ENCODE measurements around the gene TBC1D23. TPM values are rescaled to one million over a fixed set of nuclear protein-coding genes. Genes with fewer than 3 reads are reported as not detected.

TBC1D23 gene
- total and polyA plus RNA-seq, 2 experiments from 2014 or later, result 22.4 to 34.4 TPM

DNA sequence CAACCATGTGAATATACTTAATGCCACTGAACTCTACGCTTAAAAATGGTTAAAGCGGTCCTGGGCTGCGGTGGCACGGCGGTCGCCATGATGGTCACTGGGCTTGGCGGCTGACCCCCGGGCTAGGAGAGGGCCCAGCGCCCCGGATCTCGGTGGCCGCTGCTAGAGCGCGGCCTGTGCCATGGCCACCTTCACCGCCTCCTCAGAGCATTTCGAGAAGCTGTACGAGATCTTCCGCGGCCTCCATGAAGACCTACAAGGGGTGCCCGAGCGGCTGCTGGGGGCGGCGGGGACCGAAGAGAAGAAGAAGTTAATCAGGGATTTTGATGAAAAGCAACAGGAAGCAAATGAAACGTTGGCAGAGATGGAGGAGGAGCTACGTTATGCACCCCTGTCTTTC, 35.6 kb upstream of the TBC1D23 start:
- no peaks in the 10 kb centered on the region for H3K27me3 ChIP-seq (ENCODE audit: insufficient read depth)
- H3K36me3 ChIP-seq (ENCODE audit: insufficient read depth), result no peaks in the 10 kb centered on the region
- no peaks in the 10 kb centered on the region for H3K4me1 ChIP-seq (ENCODE audit: insufficient read depth)
- no peak overlapping the region for H3K4me3 ChIP-seq
- no peak overlapping the region for H2AFZ ChIP-seq
- TF ChIP-seq, protein P1, sequence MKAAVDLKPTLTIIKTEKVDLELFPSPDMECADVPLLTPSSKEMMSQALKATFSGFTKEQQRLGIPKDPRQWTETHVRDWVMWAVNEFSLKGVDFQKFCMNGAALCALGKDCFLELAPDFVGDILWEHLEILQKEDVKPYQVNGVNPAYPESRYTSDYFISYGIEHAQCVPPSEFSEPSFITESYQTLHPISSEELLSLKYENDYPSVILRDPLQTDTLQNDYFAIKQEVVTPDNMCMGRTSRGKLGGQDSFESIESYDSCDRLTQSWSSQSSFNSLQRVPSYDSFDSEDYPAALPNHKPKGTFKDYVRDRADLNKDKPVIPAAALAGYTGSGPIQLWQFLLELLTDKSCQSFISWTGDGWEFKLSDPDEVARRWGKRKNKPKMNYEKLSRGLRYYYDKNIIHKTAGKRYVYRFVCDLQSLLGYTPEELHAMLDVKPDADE (IDR thresholded peaks at IDR 0.05), result no peak
- TF ChIP-seq STAT1 (IDR thresholded peaks at IDR 0.05; ENCODE audit: unreplicated experiment), result no peak
- TF ChIP-seq, protein P2, sequence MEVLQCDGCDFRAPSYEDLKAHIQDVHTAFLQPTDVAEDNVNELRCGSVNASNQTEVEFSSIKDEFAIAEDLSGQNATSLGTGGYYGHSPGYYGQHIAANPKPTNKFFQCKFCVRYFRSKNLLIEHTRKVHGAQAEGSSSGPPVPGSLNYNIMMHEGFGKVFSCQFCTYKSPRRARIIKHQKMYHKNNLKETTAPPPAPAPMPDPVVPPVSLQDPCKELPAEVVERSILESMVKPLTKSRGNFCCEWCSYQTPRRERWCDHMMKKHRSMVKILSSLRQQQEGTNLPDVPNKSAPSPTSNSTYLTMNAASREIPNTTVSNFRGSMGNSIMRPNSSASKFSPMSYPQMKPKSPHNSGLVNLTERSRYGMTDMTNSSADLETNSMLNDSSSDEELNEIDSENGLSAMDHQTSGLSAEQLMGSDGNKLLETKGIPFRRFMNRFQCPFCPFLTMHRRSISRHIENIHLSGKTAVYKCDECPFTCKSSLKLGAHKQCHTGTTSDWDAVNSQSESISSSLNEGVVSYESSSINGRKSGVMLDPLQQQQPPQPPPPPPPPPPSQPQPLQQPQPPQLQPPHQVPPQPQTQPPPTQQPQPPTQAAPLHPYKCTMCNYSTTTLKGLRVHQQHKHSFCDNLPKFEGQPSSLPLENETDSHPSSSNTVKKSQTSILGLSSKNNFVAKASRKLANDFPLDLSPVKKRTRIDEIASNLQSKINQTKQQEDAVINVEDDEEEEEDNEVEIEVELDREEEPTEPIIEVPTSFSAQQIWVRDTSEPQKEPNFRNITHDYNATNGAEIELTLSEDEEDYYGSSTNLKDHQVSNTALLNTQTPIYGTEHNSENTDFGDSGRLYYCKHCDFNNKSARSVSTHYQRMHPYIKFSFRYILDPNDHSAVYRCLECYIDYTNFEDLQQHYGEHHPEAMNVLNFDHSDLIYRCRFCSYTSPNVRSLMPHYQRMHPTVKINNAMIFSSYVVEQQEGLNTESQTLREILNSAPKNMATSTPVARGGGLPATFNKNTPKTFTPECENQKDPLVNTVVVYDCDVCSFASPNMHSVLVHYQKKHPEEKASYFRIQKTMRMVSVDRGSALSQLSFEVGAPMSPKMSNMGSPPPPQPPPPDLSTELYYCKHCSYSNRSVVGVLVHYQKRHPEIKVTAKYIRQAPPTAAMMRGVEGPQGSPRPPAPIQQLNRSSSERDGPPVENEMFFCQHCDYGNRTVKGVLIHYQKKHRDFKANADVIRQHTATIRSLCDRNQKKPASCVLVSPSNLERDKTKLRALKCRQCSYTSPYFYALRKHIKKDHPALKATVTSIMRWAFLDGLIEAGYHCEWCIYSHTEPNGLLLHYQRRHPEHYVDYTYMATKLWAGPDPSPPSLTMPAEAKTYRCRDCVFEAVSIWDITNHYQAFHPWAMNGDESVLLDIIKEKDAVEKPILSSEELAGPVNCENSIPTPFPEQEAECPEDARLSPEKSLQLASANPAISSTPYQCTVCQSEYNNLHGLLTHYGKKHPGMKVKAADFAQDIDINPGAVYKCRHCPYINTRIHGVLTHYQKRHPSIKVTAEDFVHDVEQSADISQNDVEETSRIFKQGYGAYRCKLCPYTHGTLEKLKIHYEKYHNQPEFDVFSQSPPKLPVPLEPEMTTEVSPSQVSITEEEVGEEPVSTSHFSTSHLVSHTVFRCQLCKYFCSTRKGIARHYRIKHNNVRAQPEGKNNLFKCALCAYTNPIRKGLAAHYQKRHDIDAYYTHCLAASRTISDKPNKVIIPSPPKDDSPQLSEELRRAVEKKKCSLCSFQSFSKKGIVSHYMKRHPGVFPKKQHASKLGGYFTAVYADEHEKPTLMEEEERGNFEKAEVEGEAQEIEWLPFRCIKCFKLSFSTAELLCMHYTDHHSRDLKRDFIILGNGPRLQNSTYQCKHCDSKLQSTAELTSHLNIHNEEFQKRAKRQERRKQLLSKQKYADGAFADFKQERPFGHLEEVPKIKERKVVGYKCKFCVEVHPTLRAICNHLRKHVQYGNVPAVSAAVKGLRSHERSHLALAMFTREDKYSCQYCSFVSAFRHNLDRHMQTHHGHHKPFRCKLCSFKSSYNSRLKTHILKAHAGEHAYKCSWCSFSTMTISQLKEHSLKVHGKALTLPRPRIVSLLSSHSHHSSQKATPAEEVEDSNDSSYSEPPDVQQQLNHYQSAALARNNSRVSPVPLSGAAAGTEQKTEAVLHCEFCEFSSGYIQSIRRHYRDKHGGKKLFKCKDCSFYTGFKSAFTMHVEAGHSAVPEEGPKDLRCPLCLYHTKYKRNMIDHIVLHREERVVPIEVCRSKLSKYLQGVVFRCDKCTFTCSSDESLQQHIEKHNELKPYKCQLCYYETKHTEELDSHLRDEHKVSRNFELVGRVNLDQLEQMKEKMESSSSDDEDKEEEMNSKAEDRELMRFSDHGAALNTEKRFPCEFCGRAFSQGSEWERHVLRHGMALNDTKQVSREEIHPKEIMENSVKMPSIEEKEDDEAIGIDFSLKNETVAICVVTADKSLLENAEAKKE (CRISPR knock-in tag; IDR thresholded peaks at IDR 0.05), result no peak
- no peak for TF ChIP-seq NANOG (IDR thresholded peaks at IDR 0.05; ENCODE audit: borderline replicate concordance)
- TF ChIP-seq ZNF114 (CRISPR knock-in tag; IDR thresholded peaks at IDR 0.05), result no peak
- TF ChIP-seq EZH2 (IDR thresholded peaks at IDR 0.05; ENCODE audit: low read depth, unreplicated experiment), result no peak
- no peak for TF ChIP-seq POLR2AphosphoS5 (IDR thresholded peaks at IDR 0.05; ENCODE audit: low read depth)
- no peak for TF ChIP-seq EZH2phosphoT487 (IDR thresholded peaks at IDR 0.05; ENCODE audit: unreplicated experiment)
- TF ChIP-seq, protein P3, sequence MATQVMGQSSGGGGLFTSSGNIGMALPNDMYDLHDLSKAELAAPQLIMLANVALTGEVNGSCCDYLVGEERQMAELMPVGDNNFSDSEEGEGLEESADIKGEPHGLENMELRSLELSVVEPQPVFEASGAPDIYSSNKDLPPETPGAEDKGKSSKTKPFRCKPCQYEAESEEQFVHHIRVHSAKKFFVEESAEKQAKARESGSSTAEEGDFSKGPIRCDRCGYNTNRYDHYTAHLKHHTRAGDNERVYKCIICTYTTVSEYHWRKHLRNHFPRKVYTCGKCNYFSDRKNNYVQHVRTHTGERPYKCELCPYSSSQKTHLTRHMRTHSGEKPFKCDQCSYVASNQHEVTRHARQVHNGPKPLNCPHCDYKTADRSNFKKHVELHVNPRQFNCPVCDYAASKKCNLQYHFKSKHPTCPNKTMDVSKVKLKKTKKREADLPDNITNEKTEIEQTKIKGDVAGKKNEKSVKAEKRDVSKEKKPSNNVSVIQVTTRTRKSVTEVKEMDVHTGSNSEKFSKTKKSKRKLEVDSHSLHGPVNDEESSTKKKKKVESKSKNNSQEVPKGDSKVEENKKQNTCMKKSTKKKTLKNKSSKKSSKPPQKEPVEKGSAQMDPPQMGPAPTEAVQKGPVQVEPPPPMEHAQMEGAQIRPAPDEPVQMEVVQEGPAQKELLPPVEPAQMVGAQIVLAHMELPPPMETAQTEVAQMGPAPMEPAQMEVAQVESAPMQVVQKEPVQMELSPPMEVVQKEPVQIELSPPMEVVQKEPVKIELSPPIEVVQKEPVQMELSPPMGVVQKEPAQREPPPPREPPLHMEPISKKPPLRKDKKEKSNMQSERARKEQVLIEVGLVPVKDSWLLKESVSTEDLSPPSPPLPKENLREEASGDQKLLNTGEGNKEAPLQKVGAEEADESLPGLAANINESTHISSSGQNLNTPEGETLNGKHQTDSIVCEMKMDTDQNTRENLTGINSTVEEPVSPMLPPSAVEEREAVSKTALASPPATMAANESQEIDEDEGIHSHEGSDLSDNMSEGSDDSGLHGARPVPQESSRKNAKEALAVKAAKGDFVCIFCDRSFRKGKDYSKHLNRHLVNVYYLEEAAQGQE (IDR thresholded peaks at IDR 0.05; ENCODE audit: unreplicated experiment), result no peak
- TF ChIP-seq, protein P4, sequence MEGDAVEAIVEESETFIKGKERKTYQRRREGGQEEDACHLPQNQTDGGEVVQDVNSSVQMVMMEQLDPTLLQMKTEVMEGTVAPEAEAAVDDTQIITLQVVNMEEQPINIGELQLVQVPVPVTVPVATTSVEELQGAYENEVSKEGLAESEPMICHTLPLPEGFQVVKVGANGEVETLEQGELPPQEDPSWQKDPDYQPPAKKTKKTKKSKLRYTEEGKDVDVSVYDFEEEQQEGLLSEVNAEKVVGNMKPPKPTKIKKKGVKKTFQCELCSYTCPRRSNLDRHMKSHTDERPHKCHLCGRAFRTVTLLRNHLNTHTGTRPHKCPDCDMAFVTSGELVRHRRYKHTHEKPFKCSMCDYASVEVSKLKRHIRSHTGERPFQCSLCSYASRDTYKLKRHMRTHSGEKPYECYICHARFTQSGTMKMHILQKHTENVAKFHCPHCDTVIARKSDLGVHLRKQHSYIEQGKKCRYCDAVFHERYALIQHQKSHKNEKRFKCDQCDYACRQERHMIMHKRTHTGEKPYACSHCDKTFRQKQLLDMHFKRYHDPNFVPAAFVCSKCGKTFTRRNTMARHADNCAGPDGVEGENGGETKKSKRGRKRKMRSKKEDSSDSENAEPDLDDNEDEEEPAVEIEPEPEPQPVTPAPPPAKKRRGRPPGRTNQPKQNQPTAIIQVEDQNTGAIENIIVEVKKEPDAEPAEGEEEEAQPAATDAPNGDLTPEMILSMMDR (conservative IDR thresholded peaks at IDR 0.05; ENCODE audit: low read depth in 2 of 2), result no peak
- no peak for TF ChIP-seq CREB1 (CRISPR knock-in tag; IDR thresholded peaks at IDR 0.05; ENCODE audit: low read depth)
- no peak for TF ChIP-seq JUNB (IDR thresholded peaks at IDR 0.05; ENCODE audit: unreplicated experiment)
- TF ChIP-seq ZNF331 (CRISPR knock-in tag; IDR thresholded peaks at IDR 0.05; ENCODE audit: low read depth), result no peak
- H3K4me2 ChIP-seq, result no peak overlapping the region
- DNase-seq (ENCODE audit: low spot score), result no peak
- ATAC-seq, result no peak
- Mint-ChIP-seq H3K4me3 (no peak overlapping the region), H3K36me3 (ENCODE audit: low read depth) (peaks cover 5% of the 10 kb centered on the region; the same call in 2 of the 3 replicates), H3K9me3 (peaks cover 12% of the 10 kb centered on the region), H3K4me1 (no peaks in the 10 kb centered on the region; the same call in 2 of the 3 replicates), H3K27ac (no peak overlapping the region), H3K27me3 (ENCODE audit: insufficient read depth, low read depth, poor library complexity) (peaks cover 2% of the 10 kb centered on the region)
- H3K27ac ChIP-seq (ENCODE audit: low read depth), result no peak overlapping the region
- no peaks in the 10 kb centered on the region for H3F3A ChIP-seq (replicated peaks; ENCODE audit: low read depth)
- no peaks in the 10 kb centered on the region for H3K79me2 ChIP-seq (replicated peaks; ENCODE audit: insufficient read depth)
- no peaks in the 10 kb centered on the region for H4K20me1 ChIP-seq (replicated peaks; ENCODE audit: insufficient read depth)
- H3K9me2 ChIP-seq (ENCODE audit: insufficient read depth), result 0 out of 2 replicates have a peak, but pooled peaks cover 5% of the 10 kb centered on the region

All from GM23338 (cell line).